IPS-18c (cell line): ENCODE results near the gene HES3.

Experiments
- H3K4me3 ChIP-seq: 2 replicates; pipeline ENCODE4 v1.7.0; 2013; ENCODE audit warnings: low read depth, mild to moderate bottlenecking, low read length, moderate library complexity; ENCODE audit not compliant: insufficient read depth
- H3K9me3 ChIP-seq: one replicate; pipeline ENCODE4 v1.6.1; 2013; ENCODE audit warnings: mild to moderate bottlenecking, low read length, moderate library complexity; ENCODE audit not compliant: control insufficient read depth, insufficient read depth

HES3 gene

GRCh38 chr1:6281511-6282402 is 37.8 kb downstream of the HES3 start:
- Histone ChIP-seq H3K4me3 (no peak overlapping the region), H3K9me3 (no peaks in the 10 kb centered on the region)

- Histone ChIP-seq H3K9me3 (no peaks in the 10 kb centered on the region), H3K4me3 (no peak overlapping the region)
Measured at GRCh38 chr1:6282577-6283270, 38.7 kb downstream of the HES3 start.

- no peak overlapping the region for H3K4me3 ChIP-seq
- no peaks in the 10 kb centered on the region for H3K9me3 ChIP-seq
Measured at GRCh38 chr1:6285336-6285735, 41.4 kb downstream of the HES3 start.

DNA sequence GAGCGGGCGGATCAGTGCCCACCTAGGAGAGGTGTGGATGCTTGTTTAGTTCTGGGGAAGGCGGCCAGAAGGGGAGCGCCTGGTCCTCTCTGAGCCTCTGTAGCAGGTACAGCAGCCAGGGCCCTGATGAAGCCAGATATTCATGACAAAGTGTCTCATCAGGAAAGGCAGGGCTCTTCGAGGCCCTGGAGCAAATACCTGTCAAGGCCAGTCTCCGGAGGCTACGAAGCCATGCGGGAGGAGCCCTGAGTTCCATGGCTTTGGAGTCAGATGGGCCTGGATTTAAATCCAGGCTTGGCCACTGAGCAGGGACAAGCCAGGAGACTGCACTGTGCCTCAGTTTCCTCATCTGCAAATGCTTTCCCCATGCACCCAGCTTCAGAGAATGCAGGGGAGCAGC is 42.3 kb downstream of the HES3 start:
- no peaks in the 10 kb centered on the region for H3K9me3 ChIP-seq
- H3K4me3 ChIP-seq = no peak overlapping the region

DNA sequence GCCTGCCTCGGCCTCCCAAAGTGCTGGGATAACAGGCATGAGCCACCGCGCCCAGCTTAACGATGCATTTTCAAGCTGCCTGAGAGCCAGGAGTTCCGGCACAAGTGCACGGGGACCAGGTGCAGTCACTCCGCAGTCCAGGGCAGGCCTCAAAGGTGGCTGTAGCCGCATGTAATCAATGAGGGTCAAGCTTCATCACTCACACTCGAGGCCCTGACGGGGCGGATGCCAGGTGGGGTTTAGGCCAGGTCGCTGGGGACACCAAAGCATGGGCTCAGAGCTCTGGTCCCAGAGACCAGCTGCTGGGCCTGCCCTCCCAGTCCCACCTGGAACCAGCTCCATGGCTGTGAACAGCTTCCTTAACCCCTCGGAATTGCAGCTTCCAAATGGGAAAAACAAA is 43.0 kb downstream of the HES3 start:
- Histone ChIP-seq H3K4me3 (no peak overlapping the region), H3K9me3 (no peaks in the 10 kb centered on the region)

GRCh38 chr1:6287431-6287886 is 43.5 kb downstream of the HES3 start:
- no peak overlapping the region for H3K4me3 ChIP-seq
- H3K9me3 ChIP-seq = no peaks in the 10 kb centered on the region

DNA sequence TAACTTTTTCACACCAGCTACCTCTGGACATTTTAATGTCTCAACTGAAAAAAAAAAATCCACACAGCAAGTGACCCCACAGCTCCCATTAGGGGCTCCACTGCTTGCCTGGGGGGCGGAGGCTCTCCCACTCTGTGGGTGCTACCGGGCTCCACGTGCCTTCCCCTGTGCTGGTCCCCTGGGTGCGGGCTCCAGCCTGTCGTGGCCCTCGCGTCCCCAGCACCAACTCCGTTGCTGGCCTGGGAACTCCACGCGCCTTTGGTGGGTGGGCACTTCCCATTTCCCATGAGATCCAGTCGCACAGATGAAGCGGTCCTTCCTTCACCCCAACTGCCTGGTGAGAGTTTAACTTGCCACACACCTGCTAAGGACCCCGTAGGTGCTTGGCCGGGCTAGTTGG is 44.0 kb downstream of the HES3 start:
- no peaks in the 10 kb centered on the region for H3K9me3 ChIP-seq
- H3K4me3 ChIP-seq = no peak overlapping the region

GRCh38 chr1:6288665-6289064 is 44.7 kb downstream of the HES3 start:
- H3K9me3 ChIP-seq = no peaks in the 10 kb centered on the region
- no peak overlapping the region for H3K4me3 ChIP-seq

DNA sequence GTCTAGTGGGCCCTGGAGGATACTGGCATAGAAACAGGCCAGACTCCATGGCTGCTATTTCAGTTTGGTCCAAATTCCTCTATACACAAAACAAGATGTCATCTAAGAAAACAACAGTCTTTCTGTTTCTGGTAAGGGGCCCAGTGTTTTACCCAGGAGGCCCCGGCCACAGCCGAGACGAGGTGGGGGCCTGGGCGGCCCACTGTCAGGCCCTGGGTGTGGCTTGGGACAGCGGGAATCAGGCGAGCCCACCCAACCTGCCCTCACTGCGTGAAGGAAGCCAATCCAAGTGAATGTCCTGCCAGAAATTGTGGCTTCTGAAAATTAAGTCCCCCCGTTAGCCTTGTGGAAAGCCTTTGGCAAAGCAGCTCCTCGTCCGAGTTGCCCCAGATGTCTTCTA is 48.1 kb downstream of the HES3 start:
- Histone ChIP-seq H3K4me3 (no peak overlapping the region), H3K9me3 (no peaks in the 10 kb centered on the region)

- Histone ChIP-seq H3K9me3 (no peaks in the 10 kb centered on the region), H3K4me3 (no peak overlapping the region)
Measured at GRCh38 chr1:6294080-6294889, 50.3 kb downstream of the HES3 start.

- no peaks in the 10 kb centered on the region for H3K9me3 ChIP-seq
- H3K4me3 ChIP-seq = no peak overlapping the region
Measured at GRCh38 chr1:6294890-6295556, 51.0 kb downstream of the HES3 start.
